Panc1 (cell line): ENCODE results near the gene CD300A.

Experiments used
- POLR2AphosphoS5 ChIP-seq: IDR thresholded peaks from 2 replicates; pipeline ENCODE4 v1.6.1; 2012; ENCODE audit warnings: mild to moderate bottlenecking, low read depth, low read length, moderate library complexity
- TCF7L2 ChIP-seq: IDR thresholded peaks from 2 replicates; pipeline ENCODE4 v1.6.1; 2011; ENCODE audit warnings: mild to moderate bottlenecking, low read depth, low read length, inconsistent platforms
- TF ChIP-seq, protein P1 (sequence below): fragments of 450-650 bp; IDR thresholded peaks from 2 replicates; pipeline ENCODE4 v1.5.1; 2017; ENCODE audit warnings: mild to moderate bottlenecking
- TF ChIP-seq, protein P2 (sequence below), 2 experiments: IDR thresholded peaks; 2 replicates each; pipeline ENCODE4 v1.6.1; 2011 to 2012; ENCODE audit warnings: low read depth in 2 of 2, control low read depth in 1 of 2, low read length in 1 of 2, mild to moderate bottlenecking in 1 of 2, moderate library complexity in 1 of 2; ENCODE audit not compliant: insufficient read depth in 1 of 2

DNA sequence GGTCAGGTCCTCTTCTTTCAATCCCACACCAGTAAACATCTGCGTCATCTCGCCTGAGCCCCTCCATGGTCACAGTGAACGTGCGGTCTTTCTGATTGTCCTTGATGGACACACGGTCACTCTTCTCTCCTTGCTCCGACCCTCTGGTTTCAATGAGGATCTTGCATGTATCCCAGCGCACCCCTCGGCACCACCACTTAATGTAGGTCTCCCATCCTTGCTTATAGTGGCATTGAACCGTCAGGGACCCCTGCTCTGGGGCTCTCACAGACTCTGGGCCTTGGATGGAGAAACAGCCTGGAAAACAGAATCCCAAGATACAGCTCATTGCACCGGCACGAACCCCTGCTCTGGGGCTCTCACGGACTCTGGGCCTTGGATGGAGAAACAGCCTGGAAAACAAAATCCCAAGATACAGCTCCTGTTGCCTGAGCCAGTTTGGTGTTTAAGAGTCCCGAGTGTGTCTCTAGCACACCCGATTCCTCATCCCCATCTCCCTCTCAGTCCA is 59.4 kb downstream of the CD300A start:
- TF ChIP-seq, protein P1, sequence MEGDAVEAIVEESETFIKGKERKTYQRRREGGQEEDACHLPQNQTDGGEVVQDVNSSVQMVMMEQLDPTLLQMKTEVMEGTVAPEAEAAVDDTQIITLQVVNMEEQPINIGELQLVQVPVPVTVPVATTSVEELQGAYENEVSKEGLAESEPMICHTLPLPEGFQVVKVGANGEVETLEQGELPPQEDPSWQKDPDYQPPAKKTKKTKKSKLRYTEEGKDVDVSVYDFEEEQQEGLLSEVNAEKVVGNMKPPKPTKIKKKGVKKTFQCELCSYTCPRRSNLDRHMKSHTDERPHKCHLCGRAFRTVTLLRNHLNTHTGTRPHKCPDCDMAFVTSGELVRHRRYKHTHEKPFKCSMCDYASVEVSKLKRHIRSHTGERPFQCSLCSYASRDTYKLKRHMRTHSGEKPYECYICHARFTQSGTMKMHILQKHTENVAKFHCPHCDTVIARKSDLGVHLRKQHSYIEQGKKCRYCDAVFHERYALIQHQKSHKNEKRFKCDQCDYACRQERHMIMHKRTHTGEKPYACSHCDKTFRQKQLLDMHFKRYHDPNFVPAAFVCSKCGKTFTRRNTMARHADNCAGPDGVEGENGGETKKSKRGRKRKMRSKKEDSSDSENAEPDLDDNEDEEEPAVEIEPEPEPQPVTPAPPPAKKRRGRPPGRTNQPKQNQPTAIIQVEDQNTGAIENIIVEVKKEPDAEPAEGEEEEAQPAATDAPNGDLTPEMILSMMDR: no peak
- TF ChIP-seq POLR2AphosphoS5: no peak
- TF ChIP-seq TCF7L2: no peak
- TF ChIP-seq, protein P2, sequence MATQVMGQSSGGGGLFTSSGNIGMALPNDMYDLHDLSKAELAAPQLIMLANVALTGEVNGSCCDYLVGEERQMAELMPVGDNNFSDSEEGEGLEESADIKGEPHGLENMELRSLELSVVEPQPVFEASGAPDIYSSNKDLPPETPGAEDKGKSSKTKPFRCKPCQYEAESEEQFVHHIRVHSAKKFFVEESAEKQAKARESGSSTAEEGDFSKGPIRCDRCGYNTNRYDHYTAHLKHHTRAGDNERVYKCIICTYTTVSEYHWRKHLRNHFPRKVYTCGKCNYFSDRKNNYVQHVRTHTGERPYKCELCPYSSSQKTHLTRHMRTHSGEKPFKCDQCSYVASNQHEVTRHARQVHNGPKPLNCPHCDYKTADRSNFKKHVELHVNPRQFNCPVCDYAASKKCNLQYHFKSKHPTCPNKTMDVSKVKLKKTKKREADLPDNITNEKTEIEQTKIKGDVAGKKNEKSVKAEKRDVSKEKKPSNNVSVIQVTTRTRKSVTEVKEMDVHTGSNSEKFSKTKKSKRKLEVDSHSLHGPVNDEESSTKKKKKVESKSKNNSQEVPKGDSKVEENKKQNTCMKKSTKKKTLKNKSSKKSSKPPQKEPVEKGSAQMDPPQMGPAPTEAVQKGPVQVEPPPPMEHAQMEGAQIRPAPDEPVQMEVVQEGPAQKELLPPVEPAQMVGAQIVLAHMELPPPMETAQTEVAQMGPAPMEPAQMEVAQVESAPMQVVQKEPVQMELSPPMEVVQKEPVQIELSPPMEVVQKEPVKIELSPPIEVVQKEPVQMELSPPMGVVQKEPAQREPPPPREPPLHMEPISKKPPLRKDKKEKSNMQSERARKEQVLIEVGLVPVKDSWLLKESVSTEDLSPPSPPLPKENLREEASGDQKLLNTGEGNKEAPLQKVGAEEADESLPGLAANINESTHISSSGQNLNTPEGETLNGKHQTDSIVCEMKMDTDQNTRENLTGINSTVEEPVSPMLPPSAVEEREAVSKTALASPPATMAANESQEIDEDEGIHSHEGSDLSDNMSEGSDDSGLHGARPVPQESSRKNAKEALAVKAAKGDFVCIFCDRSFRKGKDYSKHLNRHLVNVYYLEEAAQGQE (IDR thresholded peaks at IDR 0.05; ENCODE audit: insufficient read depth in 1 of 2, low read depth in 2 of 2, low read length in 1 of 2): no peak
